Vagina (tissue), 2 donors: ENCODE results near the gene CCL20.

Experiments
- POLR2AphosphoS5 ChIP-seq, 2 donors: sonication (generic); formaldehyde crosslinking; IDR thresholded peaks; one replicate each; pipeline ENCODE4 v1.9.0; 2017; ENCODE audit warnings: antibody characterized with exemption in 2 of 2, mild to moderate bottlenecking in 2 of 2, low read depth in 1 of 2; ENCODE audit not compliant: insufficient read depth in 1 of 2
- TF ChIP-seq, protein P1 (sequence below), 3 experiments: fragments of 450-650 bp in 2 of 3; fragments of 200-600 bp in 1 of 3; sonication (generic) in 1 of 3; IDR thresholded peaks; one replicate each; pipeline ENCODE4 v1.5.1; 2017 to 2019; ENCODE audit warnings: antibody characterized with exemption in 3 of 3, mild to moderate bottlenecking in 2 of 3, moderate library complexity in 2 of 3

DNA sequence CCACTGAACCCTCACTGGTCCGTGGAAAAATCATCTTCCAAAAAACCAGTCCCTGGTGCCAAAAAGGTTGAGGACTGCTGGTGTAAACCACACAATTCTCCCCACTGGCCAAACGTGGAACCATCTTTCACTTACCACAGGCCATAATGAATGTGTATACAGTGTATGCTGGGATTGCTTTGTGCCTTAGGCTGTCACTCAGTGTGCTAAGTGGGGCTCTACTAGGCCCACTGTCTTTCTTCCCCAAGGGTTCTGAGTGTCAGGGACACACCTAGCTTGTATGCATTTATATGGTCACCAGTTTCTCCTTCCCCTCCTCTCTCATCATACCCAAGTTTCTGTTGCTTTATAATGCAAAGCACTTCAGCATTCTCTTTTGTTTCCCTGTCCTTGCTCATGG, 40.7 kb upstream of the CCL20 start:
- TF ChIP-seq, protein P1, sequence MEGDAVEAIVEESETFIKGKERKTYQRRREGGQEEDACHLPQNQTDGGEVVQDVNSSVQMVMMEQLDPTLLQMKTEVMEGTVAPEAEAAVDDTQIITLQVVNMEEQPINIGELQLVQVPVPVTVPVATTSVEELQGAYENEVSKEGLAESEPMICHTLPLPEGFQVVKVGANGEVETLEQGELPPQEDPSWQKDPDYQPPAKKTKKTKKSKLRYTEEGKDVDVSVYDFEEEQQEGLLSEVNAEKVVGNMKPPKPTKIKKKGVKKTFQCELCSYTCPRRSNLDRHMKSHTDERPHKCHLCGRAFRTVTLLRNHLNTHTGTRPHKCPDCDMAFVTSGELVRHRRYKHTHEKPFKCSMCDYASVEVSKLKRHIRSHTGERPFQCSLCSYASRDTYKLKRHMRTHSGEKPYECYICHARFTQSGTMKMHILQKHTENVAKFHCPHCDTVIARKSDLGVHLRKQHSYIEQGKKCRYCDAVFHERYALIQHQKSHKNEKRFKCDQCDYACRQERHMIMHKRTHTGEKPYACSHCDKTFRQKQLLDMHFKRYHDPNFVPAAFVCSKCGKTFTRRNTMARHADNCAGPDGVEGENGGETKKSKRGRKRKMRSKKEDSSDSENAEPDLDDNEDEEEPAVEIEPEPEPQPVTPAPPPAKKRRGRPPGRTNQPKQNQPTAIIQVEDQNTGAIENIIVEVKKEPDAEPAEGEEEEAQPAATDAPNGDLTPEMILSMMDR (IDR thresholded peaks at IDR 0.05): no peak
- no peak for TF ChIP-seq POLR2AphosphoS5 (IDR thresholded peaks at IDR 0.05; ENCODE audit: insufficient read depth in 1 of 2, low read depth in 1 of 2)
